ENCODE data around the gene FRY.

Gene FRY

DNA sequence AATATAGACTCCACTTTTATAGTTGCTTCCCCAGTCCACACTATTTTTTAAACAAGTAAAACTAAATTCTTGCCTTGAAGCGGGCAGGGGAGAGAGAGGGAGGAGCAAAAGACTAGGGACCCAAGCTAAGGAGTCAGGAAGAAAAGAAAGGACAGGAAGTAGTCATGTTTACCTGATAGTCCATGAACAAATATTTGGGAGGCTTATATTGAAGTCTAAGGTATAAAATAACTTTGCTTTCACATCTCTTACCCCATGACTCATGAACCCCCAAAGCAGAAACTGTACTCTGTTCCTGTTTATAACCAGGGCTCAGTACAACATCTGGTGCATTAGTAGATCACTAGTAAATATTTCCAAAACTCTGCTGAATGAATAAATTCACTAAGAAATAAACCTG is 216.3 kb downstream of the FRY start:
- intact Hi-C loops (cut with DNase I), result loop anchor here (5.0 kb wide), 1 partner anchor 59 kb away; no protein-coding TSS in a partner anchor
- no peak for DNase-seq

DNA sequence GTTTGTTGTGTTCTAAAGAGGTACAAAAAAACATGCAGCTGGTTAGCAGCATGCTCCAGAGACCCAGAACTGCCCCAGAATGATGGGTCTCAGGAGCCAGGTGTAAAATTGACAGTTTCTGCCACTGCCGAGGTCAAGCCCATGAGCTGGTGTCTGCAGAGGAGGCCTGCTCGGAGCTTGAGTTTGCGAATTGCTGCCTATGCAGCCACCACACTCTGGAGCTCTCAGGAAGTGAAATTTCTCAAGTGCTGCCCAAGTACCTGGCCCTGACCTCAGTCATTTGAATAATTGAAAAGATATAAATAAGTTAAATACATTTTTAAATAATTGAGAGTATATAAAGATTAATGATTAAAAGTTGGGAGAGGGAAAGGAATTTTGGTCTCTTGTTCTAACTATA is 217.2 kb downstream of the FRY start:
- intact Hi-C loops (cut with DNase I), result loop anchor here (5.0 kb wide), 1 partner anchor 58 kb away; no protein-coding TSS in a partner anchor
- no peak for DNase-seq

DNA sequence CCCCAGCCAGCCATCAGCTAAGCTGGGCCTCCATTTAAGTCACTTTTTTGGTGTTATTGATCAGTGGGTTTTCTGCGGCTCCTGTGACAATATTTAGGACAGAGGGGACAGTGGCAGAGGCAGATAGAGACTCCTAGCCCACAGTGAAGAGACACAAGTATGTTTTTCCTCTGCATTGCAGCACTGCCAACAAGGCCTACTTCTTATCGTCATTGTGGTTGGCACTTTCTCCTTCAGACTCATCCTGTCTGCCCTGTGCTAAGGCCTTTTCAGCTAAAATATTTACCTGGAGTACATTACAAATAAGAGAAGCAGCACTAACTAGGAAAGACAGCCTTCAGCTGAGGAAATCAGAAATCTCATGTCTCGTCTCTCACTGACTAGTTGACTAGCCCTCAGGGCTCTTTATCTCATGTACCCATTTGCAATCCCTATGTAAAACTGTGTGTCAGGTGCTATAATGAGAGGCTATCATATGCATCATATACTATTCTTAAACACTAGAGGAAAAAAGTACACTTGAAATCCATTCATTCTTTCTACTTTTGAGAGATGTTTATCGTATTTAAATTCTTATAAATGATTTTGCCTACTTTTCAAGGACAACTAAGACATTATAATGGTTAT is 221.4 kb downstream of the FRY start:
- intact Hi-C loops (cut with DNase I), result no loop called here
- DNase-seq, result no peak

DNA sequence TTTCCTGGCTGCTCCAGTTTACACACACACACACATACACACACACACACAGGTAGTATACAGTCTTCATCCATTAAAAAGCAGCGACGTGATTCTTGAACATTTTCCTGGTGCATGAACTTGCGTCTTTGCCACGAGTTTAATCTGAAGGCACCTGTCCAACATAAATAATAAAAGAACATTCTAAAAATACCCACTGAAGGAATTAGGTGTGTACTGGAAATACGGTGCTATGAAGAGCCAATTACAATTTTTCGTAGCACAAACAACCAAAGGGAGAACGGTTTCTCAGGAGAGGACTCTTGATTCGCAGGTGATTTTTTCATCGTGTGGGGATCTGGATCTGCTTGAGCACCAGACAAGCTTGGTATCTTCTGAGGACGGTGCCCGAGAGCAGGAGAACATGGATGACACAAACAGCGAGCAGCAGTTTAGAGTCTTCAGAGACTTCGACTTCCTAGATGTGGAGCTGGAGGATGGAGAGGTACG is 222.4 kb downstream of the FRY start:
- intact Hi-C loops (cut with DNase I), result no loop called here
- no peak for DNase-seq

DNA sequence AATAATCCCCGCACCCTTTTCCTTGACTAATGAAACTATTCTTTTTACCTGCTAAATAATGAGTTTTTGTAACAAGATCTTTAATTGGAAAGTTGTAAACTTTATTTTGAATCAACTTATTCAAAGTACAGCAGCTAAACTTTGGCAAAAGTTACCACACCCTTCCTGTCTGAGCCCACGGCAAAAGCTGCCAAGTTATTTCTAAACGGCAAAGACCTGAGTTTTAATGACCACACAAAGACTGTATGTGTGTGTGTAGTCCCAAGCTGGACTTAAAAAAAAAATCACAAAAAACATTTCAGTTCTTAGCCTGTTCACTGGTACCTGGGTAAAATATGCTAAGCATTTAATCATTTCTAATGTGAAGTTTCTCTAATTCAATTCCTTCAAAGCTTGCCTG is 222.8 kb downstream of the FRY start:
- intact Hi-C loops (cut with DNase I), result no loop called here
- no peak for DNase-seq

DNA sequence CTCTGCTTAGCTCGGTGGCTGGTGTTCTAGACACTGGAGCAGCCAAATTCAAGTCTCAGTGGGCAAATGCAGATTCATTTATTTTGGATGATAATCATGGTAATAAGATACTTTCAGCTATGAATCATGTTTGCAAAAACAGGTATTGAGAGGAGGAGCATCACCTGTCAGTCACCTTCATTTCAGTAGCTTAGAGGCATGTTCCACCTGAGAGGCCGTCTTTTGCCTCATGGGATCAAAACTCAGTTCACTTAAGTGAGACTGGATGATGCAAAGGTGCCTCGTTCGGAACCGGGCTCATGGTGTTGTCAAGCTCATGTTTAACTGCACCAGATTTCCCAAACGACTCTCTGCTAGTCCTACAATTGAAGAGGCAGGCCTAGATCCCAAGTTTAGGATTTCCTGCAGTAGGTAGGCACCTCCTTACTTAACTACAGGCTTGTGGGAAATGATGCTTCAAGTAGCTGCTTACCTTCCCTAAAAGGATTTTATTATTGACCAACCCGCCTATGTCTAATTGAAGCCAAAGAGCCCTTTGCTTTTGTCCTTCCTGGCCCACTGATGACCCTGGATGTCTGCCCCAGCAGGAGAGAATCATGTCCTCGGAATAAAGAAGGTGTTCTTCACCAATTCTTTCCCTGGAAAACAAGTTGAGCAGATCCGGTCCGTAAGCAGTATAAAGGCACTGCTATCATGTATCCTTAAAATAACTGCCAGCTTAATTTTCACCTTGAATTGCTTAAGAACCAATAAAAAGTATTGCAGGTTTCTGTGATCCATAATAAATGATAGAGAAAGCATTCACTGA is 223.5 kb downstream of the FRY start:
- intact Hi-C loops (cut with DNase I), result no loop called here

DNA sequence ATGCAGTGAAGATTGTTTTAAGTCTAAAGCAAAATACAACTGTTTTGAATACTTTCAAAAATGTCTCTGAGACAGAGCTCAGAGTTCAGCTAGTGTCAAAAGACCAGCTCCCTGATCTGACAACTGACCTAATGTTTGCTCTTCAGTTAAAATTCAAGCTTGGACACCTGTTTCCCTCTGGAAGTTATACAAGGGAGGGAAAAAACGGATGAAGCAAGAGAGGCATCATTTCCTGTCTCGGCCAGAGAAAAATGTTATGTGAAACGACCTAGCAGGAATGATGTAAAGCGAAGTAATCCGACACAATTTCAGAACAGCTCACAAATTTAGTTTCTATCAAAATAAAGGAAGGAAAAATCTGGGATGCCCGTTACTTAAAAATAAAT is 224.1 kb downstream of the FRY start:
- no peak for DNase-seq
- intact Hi-C loops (cut with DNase I), result no loop called here

More for the DNA sequence above, 223.5 kb downstream of the FRY start:
- no peak for DNase-seq

DNA sequence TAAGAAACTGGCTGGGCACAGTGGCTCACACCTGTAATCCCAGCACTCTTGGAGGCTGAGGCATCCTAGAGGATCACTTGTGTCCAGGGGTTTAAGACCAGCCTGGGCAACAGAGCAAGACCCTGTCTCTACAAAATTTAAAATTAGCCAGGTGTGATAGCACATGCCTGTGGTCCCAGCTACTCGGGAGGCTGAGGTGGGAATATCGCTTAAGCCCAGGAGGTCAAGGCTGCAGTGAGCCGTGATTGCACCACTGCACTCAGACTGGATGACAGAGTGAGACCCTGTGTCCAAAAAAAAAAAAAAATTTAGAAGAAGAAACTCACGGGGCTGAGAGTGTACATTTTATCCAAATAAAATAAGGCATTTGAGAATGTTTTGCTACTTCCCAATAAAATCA is 224.7 kb downstream of the FRY start:
- DNase-seq, result no peak
- intact Hi-C loops (cut with DNase I), result no loop called here

DNA sequence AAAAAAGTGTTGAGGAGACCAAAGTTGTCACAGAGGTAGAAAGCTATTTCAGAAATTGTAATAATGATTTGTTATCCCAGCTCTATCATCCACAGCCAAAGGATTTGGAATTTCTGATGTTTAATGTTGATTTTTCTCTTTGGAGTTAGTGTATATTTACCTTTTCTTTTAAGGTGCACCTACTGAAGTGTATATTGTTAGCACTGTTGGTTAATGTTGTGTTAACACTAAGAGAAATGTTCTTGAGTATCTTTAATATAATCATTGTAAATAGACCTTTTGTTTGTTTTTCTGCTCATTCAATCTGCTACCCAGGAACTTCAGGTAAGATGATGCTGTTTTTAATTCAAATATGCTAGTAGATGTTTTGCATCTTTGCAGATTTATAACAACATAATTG is 226.1 kb downstream of the FRY start:
- intact Hi-C loops (cut with DNase I), result no loop called here

DNA sequence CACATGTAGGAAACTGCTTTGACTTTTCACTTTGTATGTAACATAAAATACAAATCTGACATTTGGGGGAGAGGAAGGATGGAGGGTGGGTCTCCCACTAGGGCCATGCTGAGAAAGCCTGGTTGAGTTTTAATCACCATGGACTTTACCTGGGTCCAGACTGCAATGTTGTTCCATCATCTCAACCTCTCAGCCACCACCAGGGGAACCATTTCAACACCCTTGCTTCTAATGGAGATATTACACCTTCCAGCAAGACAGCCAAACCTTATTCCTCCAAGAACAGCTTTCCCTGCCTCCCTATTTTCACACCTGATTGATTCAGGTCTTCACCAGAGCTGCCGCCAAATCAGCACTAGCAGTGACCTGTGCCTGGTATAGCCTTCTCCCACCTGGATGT is 227.5 kb downstream of the FRY start:
- intact Hi-C loops (cut with DNase I), result no loop called here
- no peak for DNase-seq

More for the DNA sequence above, 226.1 kb downstream of the FRY start:
- no peak for DNase-seq

DNA sequence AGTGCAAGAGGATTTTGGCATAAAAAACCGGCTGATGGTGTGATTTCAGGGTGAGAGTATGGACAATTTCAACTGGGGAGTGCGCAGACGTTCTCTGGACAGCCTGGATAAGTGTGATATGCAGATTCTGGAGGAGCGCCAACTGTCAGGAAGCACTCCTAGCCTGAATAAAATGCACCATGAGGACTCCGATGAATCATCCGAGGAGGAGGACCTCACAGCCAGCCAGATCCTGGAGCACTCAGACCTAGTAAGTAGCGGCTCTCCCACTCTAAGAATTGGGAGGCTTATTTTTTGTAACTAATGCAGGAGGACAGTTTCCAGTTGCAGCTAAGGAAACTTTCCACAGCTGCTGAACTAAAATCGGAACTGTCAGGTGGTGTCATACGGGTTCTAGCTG is 230.0 kb downstream of the FRY start:
- intact Hi-C loops (cut with DNase I), result no loop called here
- DNase-seq, result peak in 9 of 10 donors; percentile 18 to 92 (median 54)

DNA sequence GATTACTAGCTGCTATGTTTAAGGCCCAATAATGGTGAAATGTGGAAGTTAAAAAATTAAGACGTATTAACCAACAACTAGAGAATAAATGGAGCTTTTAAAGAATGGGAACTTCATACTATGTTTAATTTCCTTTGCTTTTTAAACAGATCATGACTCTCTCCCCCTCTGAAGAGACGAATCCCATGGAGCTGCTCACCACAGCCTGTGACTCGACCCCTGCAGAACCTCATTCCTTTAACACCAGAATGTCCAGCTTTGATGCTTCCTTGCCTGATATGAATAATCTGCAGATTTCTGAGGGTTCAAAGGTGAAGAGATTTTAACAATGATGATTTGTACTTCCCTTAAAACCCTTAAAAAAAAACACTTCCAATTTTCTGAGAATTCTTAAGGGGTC is 230.6 kb downstream of the FRY start:
- no peak for DNase-seq
- intact Hi-C loops (cut with DNase I), result no loop called here

DNA sequence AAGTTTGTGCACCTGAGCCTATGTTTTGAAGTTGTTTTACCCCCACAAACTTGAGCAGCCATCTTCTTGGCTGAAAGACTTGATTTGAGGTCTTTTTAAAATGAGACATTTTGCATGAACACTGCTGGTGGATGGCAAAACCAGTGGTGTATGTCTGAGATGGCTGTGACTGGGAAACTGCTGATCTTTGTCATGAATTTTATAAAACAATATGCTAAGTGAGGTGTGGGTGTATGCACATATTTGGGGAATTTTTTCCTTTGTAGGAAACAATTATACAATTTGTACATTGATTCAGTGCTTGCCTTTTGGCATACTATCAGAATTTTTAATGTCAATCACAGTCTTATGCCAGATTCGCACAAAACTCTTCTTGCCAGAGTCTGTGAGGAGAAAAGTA is 231.0 kb downstream of the FRY start:
- intact Hi-C loops (cut with DNase I), result no loop called here
- DNase-seq, result no peak

DNA sequence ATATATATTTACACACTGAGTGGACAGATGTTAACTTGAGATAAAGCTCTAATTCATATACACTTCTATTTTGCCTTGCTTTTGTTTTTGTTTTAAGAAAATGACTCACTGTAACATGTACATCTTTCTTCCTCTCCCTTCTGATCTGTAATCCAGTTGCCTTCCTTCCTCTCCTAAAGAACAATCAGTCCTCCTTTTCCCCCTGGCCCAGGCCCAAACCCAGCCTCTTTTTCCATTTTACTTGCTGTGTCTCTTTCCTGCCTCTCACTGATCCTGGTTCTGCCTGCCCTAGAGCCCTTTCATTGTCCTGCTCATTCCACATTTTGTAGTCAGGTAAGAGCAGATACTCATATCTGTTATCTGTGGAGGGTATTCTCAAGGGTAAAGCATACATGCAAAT is 232.8 kb downstream of the FRY start:
- intact Hi-C loops (cut with DNase I), result no loop called here
- no peak for DNase-seq

DNA sequence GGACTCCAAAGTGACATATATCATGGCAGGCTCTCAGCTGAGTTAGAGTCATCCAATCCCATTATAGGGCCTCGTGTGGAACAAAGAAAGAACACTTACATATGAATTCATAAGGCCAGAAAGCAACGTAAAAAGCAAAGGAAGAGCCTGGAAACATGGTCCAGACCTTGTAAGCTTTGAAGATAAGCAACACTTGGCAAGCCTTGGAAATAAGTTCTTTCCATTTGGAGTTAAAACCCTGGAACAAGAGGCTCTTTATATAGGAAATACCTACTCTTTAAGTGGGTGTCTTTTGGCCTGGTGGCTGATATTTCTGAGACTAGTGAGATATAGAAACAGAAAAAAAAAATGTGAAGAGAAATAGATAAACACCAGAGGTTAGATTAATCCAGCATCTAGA is 234.2 kb downstream of the FRY start:
- intact Hi-C loops (cut with DNase I), result no loop called here
- no peak for DNase-seq

DNA sequence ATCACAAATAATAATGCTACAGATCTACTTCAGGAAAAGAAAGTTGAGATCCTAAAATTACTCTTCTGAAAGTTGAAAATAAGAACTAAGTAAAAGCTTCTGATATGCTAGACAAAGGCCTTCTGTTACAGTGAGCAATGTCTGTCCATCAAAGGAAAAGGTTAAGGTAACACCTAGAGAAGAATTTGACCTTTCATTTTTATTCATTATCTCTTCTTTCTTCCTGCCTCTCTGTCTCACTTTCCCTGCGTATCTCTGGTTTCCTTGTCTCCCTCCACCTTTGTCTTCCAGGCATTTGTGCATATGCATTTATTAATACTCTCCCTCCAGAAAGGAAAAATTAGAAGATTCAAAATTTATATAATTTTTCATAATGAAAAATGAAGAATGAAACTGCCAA is 234.6 kb downstream of the FRY start:
- no peak for DNase-seq
- intact Hi-C loops (cut with DNase I), result no loop called here

DNA sequence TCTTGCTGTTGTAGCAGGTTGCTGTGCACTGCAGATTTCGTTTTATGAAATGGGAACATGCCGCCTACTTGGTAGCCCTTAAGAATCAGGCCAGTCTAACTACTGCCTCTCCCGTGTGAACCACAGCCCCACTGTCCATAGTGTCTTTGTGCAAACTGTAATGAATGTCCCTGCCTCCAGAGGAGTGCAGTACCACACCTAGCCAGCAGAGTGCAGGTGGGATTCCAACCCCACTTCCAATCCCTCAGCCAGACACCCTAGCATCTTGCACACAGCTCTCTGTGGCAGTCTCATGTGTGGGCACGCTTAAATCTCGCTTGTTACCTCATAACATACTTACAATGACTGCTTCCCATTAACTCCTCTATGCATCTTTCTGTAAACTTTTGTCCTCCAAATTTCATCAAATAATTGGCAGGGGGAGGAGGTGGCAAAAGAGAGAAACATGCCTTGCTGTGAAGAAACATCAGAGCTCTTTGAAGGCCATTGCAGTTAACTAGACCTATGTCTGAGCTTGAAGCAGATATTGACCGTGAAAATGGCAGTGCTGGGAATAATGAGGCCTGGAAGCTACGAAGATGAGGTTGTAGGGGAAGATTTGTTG is 236.4 kb downstream of the FRY start:
- intact Hi-C loops (cut with DNase I), result no loop called here
- no peak for DNase-seq

DNA sequence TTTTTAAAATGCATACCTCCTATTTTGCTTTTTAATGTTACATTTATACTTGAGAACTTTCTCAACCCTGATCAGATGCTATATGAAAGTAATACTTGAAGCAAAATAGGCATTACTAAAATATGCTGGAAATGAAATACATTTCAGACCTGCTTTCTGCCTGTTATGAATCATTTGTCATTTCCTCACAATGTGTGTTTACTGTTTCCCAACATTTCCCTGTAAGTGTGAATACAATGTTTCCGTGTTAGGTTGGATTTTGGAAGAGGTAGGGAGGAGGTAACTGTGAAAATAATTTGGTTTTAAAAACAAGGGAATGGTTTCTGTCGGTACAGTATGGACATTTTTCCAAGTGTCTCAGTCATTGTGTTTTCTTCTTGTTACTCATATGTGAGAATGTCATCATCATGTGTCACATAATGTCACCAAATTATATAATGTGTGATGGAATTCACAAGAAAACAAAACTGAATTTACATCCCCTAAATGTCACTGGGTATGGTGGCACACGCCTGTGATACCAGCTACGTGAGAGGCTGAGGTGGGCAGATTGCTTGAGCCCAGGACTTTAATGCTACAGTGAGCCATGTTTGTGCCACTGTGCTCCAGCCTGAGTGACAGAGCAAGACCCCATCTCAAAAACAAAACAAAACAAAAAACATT is 240.6 kb downstream of the FRY start:
- intact Hi-C loops (cut with DNase I), result no loop called here
- no peak for DNase-seq

DNA sequence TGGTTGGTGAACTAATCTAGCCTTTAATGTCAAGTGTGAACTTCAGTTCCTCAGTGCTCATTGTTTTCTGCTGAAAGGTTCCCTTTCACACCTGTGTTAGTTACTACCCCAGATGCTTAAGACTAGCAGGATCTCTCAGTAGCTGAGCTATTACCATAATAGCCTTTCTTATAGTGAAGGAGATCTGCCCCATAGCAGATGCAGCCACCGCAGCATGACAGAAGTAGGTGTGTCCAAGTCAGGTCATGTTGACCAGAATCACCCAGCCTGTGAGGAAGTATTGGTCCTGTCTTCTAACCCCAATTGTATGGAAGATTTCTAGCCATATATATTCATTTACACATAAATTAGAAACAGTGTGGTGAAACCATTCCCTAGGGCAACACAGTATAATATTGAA is 246.3 kb downstream of the FRY start:
- DNase-seq, result no peak
- intact Hi-C loops (cut with DNase I), result no loop called here

DNA sequence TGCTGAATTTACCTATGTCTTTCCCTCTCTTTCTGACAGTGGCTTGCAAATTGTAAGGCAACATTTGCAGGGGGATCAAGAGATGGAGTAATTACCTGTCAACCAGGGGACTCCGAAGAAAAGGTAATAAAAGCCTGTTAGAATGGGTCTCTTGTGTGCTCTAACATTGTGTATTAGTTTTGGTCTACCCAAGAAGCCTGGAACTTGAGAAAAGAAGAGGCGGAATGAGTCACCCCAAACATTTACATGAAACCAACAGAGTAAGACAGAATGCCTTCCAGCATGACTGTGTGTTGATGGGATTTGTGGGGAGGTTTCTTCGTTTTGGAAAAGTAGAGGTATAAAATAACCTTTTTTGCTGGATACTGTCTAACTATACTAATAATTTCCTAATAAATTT is 246.9 kb downstream of the FRY start:
- intact Hi-C loops (cut with DNase I), result no loop called here
- no peak for DNase-seq

DNA sequence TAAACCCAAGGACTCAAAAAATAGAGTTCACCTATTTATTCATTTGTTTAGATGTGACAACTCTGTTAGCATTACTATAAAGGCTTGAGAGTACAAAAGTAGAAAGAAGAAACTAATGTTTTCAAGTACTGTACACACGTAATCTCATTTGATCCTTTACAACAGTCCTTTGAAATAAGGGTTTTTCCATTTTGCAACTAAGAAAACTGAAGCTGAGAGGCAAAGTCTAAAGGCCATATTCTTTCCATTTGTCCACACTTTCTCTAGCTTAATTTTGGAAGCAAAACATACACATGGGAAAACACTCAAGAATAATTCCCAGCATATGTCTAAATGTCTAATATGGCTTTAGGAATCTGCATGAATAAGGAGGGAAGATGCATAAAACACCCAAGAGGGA is 249.5 kb downstream of the FRY start:
- no peak for DNase-seq
- intact Hi-C loops (cut with DNase I), result no loop called here

Data from posterior cingulate gyrus (tissue), 11 donors.